B cell (primary cell): ENCODE results near the gene JAG1. TPM values are rescaled to one million over a fixed set of nuclear protein-coding genes. Genes with fewer than 3 reads are reported as not detected.

ENCODE experiments used
- ATAC-seq: fragments of 200-7000 bp; cut with Tn5 transposase; one replicate; pipeline ENCODE4 v1.10.0; 2021; ENCODE audit warnings: low read depth, mild to moderate bottlenecking, moderate number of reproducible peaks, moderate library complexity
- CTCF ChIA-PET: fragments of 350-600 bp; sonication (Branson Sonifier 250); formaldehyde crosslinking; loops from one replicate; lab custom pipeline; 2021; ENCODE audit warnings: antibody characterized with exemption, inconsistent platforms; lab: Charles Lee
- POLR2A ChIA-PET: fragments of 350-600 bp; sonication (Branson Sonifier 250); formaldehyde crosslinking; loops from one replicate; lab custom pipeline; 2021; ENCODE audit warnings: antibody characterized with exemption; lab: Charles Lee
- DNase-seq: peaks from one replicate; pipeline ENCODE4 v3.0.0; 2013
- H2AFZ ChIP-seq: 2 replicates; pipeline ENCODE4 v1.6.1; 2012; ENCODE audit warnings: mild to moderate bottlenecking, low read depth, low read length; ENCODE audit not compliant: insufficient read depth, poor library complexity, severe bottlenecking
- H3K27ac ChIP-seq, 2 donors: 1 replicate in 1 of 2; 2 replicates in 1 of 2; pipeline ENCODE4 v1.5.1; 2012 to 2013; ENCODE audit warnings: low read length in 2 of 2, mild to moderate bottlenecking in 2 of 2, moderate library complexity in 1 of 2
- H3K27me3 ChIP-seq, 4 experiments: fragments of 200-600 bp in 1 of 4; sonication (generic) in 1 of 4; replicated peaks in 1 of 4; 1 replicate in 2 of 4; 2 replicates in 2 of 4; pipeline versions ENCODE4 v1.6.1 to v1.7.0; 2013 to 2016; ENCODE audit warnings: low read length in 3 of 4, mild to moderate bottlenecking in 2 of 4, mixed read lengths in 1 of 4, moderate library complexity in 1 of 4; ENCODE audit not compliant: insufficient read depth in 4 of 4, control insufficient read depth in 3 of 4; ENCODE audit errors: control extremely low read depth in 1 of 4
- H3K36me3 ChIP-seq, 2 experiments: replicated peaks in 1 of 2; 1 replicate in 1 of 2; 2 replicates in 1 of 2; pipeline versions ENCODE4 v1.6.1 to v1.7.1; 2013; ENCODE audit warnings: low read length in 1 of 2; ENCODE audit not compliant: insufficient read depth in 2 of 2, control insufficient read depth in 1 of 2; ENCODE audit errors: control extremely low read depth in 1 of 2, extremely low read depth in 1 of 2
- H3K4me1 ChIP-seq, 2 donors: fragments of 200-600 bp in 1 of 2; sonication (generic) in 1 of 2; 1 replicate in 1 of 2; 2 replicates in 1 of 2; pipeline versions ENCODE4 v1.5.1 to v1.6.1; 2013 to 2017; ENCODE audit warnings: low read length in 2 of 2; ENCODE audit not compliant: control insufficient read depth in 2 of 2, insufficient read depth in 2 of 2
- H3K4me2 ChIP-seq: replicated peaks from 2 replicates; pipeline ENCODE3; 2012; ENCODE audit warnings: mild to moderate bottlenecking, low read depth, low read length; ENCODE audit not compliant: poor library complexity, severe bottlenecking
- H3K4me3 ChIP-seq, 5 experiments: fragments of 200-600 bp in 1 of 5; sonication (generic) in 1 of 5; 1 replicate in 3 of 5; 2 replicates in 2 of 5; pipeline versions ENCODE4 v1.5.1 to v1.7.0; 2011 to 2016; ENCODE audit warnings: low read length in 4 of 5, mild to moderate bottlenecking in 4 of 5, low read depth in 2 of 5, control low read depth in 1 of 5, moderate library complexity in 1 of 5; ENCODE audit not compliant: insufficient read depth in 1 of 5; ENCODE audit errors: control extremely low read depth in 1 of 5, extremely low read depth in 1 of 5
- H3K79me2 ChIP-seq: fragments of 200-600 bp; sonication (generic); one replicate; pipeline ENCODE4 v1.6.0; 2016; ENCODE audit warnings: low read length; ENCODE audit not compliant: control insufficient read depth, insufficient read depth
- H3K9ac ChIP-seq: fragments of 200-600 bp; sonication (generic); 2 replicates; pipeline ENCODE4 v1.6.1; 2017; ENCODE audit warnings: mild to moderate bottlenecking, low read length, moderate library complexity
- H3K9me3 ChIP-seq, 3 donors: one replicate each; pipeline versions ENCODE4 v1.6.1 to v1.7.1; 2013; ENCODE audit warnings: low read length in 2 of 3; ENCODE audit not compliant: control insufficient read depth in 2 of 3, insufficient read depth in 1 of 3; ENCODE audit errors: control extremely low read depth in 1 of 3
- H4K20me1 ChIP-seq: 2 replicates; pipeline ENCODE4 v1.6.0; 2012; ENCODE audit warnings: mild to moderate bottlenecking, low read length; ENCODE audit not compliant: insufficient read depth, control insufficient read depth, poor library complexity, severe bottlenecking
- H3K27ac Mint-ChIP-seq: one replicate; pipeline ENCODE4 v1.8.0; 2021; ENCODE audit warnings: mixed read lengths
- H3K27me3 Mint-ChIP-seq: one replicate; pipeline ENCODE4 v1.8.0; 2021; ENCODE audit warnings: mixed read lengths
- H3K4me1 Mint-ChIP-seq: one replicate; pipeline ENCODE4 v1.8.0; 2021; ENCODE audit warnings: mixed read lengths
- H3K4me3 Mint-ChIP-seq: one replicate; pipeline ENCODE4 v1.8.0; 2021; ENCODE audit warnings: mixed read lengths
- H3K9me3 Mint-ChIP-seq: one replicate; pipeline ENCODE4 v1.8.0; 2022; ENCODE audit warnings: mixed read lengths; ENCODE audit not compliant: insufficient read depth
- CTCF ChIP-seq: fragments of 200-600 bp; IDR thresholded peaks from one replicate; pipeline ENCODE4 v1.8.0; 2022; ENCODE audit warnings: antibody characterized with exemption, mild to moderate bottlenecking
- EZH2 ChIP-seq: IDR thresholded peaks from 2 replicates; pipeline ENCODE4 v1.6.1; 2012; ENCODE audit warnings: borderline replicate concordance, low read depth, mild to moderate bottlenecking, moderate library complexity, low read length; ENCODE audit not compliant: insufficient read depth, poor library complexity, severe bottlenecking
- WGBS: methylation state at CpG from one replicate; pipeline ENCODE4 v1.1.5; 2013; ENCODE audit warnings: missing lambda C conversion rate; ENCODE audit not compliant: insufficient coverage; 5-methylcytosine and 5-hydroxymethylcytosine counted together
- intact Hi-C: fragments of 100-400 bp; cut with micrococcal nuclease; formaldehyde crosslinking; loops from one replicate; pipeline ENCODE4 v1.10.0; 2022
- polyA plus RNA-seq: library from polyadenylated mRNA; depleted of rRNA; stranded (reverse); fragments of >200 nt; gene quantifications from 2 replicates; pipeline ENCODE4 v1.2.3, GENCODE V29; 2012
- total RNA-seq, 2 donors: library from RNA; stranded (reverse); fragments of 120-200 nt in 1 of 2; gene quantifications; 1 replicate in 1 of 2; 2 replicates in 1 of 2; pipeline versions ENCODE4 v1.2.3 to v1.2.4, GENCODE V29; 2013 to 2022

Gene JAG1
- total and polyA plus RNA-seq, 2 donors (not counting 1 experiment from before 2014, with no cell fraction given): not detected

GRCh38 chr20:10680571-10680970 is 6.8 kb upstream of the JAG1 start:
- WGBS: 100% methylated on average over 1 of the region's 4 CpGs
- POLR2A ChIA-PET: no interaction called here

GRCh38 chr20:10679269-10679668 is 5.5 kb upstream of the JAG1 start:
- no CpG with 5 or more reads among the region's 4 CpGs for WGBS
- H3K9me3 ChIP-seq: peaks cover 0 to 6% (median 0%) of the 10 kb centered on the region in 3 donors
- intact Hi-C loops: no loop called here
- peaks cover 0 to 23% (median 11%) of the 10 kb centered on the region in 4 experiments for H3K27me3 ChIP-seq
- Mint-ChIP-seq H3K4me1 (peaks cover 4% of the 10 kb centered on the region), H3K27me3 (peaks cover 41% of the 10 kb centered on the region), H3K4me3 (no peak overlapping the region), H3K27ac (no peak overlapping the region), H3K9me3 (no peaks in the 10 kb centered on the region)
- H2AFZ ChIP-seq: no peak overlapping the region
- no peak overlapping the region for H3K4me3 ChIP-seq
- CTCF ChIA-PET: no interaction called here
- H3K4me1 ChIP-seq: peaks cover 5 to 7% of the 10 kb centered on the region in 2 donors
- H3K27ac ChIP-seq: no peak overlapping the region
- ATAC-seq: no peak
- POLR2A ChIA-PET: no interaction called here
- no peak for TF ChIP-seq CTCF
- H3K4me2 ChIP-seq: no peak overlapping the region
- H3K79me2 ChIP-seq: no peaks in the 10 kb centered on the region
- H4K20me1 ChIP-seq: no peaks in the 10 kb centered on the region
- no peak overlapping the region for H3K9ac ChIP-seq
- no peaks in the 10 kb centered on the region for H3K36me3 ChIP-seq
- no peak for DNase-seq

More at GRCh38 chr20:10680571-10680970, 6.8 kb upstream of the JAG1 start:
- TF ChIP-seq CTCF (no peak), EZH2 (no peak)
- CTCF ChIA-PET: no interaction called here
- intact Hi-C loops: no loop called here
- Mint-ChIP-seq H3K4me1 (no peaks in the 10 kb centered on the region), H3K27me3 (peaks cover 34% of the 10 kb centered on the region), H3K9me3 (no peaks in the 10 kb centered on the region), H3K27ac (no peak overlapping the region), H3K4me3 (no peak overlapping the region)
- Histone ChIP-seq H3K9ac (no peak overlapping the region), H3K36me3 (no peaks in the 10 kb centered on the region), H3K79me2 (no peaks in the 10 kb centered on the region), H3K4me1 (no peaks in the 10 kb centered on the region), H3K27me3 (peaks cover 0 to 12% (median 6%) of the 10 kb centered on the region in 4 experiments), H3K4me3 (no peak overlapping the region), H4K20me1 (no peaks in the 10 kb centered on the region), H3K27ac (no peak overlapping the region), H2AFZ (no peak overlapping the region), H3K9me3 (no peaks in the 10 kb centered on the region), H3K4me2 (no peak overlapping the region)
- DNase-seq: no peak
- no peak for ATAC-seq
